Measurements from ENCODE around the gene SULT1B1.
"Not testable (repeated sequence)": the region's sequence is repeated elsewhere in the genome, so short reads cannot be mapped to it uniquely, and the experiment has no call there.

Gene SULT1B1

GRCh38 chr4:69776696-69777095 lies 16.3 kb upstream of the SULT1B1 start:
- Histone ChIP-seq H3K27ac (ENCODE audit: low read depth, low read length, severe bottlenecking) (no peak overlapping the region), H3K9me3 (ENCODE audit: control insufficient read depth, low read length) (no peaks in the 10 kb centered on the region), H3K36me3 (ENCODE audit: control insufficient read depth, insufficient read depth, low read length) (no peaks in the 10 kb centered on the region), H3K4me1 (ENCODE audit: control insufficient read depth, insufficient read depth, low read length, poor library complexity, severe bottlenecking) (no peaks in the 10 kb centered on the region), H3K4me3 (ENCODE audit: extremely low read depth, insufficient read depth, low read length, poor library complexity, severe bottlenecking) (no peak overlapping the region)
- WGBS, 2 experiments (ENCODE audit: insufficient coverage in 2 of 2) = 100% methylated on average over 2 of the region's 3 CpGs

DNA sequence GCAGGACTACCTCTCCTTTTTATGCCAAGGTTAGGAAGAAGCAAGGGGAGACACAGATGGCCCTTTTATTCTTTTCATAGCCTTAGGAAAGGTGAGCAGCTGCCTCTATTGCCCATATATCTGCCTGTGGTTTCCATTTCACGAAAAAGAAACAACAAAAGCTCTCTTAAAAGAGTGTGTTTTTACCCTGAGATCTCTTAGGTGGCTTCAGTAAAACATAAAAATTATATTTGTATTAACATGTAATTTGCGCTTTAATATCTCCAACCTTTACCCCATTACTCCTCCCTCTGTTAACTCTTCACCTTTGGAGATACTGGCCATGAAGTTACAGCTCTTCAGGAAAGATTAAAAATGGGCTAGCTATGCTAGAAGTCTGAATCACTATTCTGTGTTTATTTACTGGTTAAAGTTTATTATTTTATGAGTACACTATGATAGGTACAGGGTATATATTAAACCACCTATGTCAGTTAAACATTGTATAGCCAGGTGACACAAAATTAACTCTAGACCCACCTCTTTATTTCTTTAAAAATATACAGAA lies 15.0 kb upstream of the SULT1B1 start:
- H3K9me3 ChIP-seq (ENCODE audit: control insufficient read depth, low read length) = no peaks in the 10 kb centered on the region
- H3K27ac ChIP-seq (ENCODE audit: low read depth, low read length, severe bottlenecking) = no peak overlapping the region
- H3K4me3 ChIP-seq (ENCODE audit: extremely low read depth, insufficient read depth, low read length, poor library complexity, severe bottlenecking) = no peak overlapping the region
- no CpG with 5 or more reads among the region's 2 CpGs for WGBS, 2 experiments (ENCODE audit: insufficient coverage in 2 of 2)
- no peaks in the 10 kb centered on the region for H3K36me3 ChIP-seq (ENCODE audit: control insufficient read depth, insufficient read depth, low read length)
- no peaks in the 10 kb centered on the region for H3K4me1 ChIP-seq (ENCODE audit: control insufficient read depth, insufficient read depth, low read length, poor library complexity, severe bottlenecking)

- no peak overlapping the region for H3K4me3 ChIP-seq (ENCODE audit: extremely low read depth, insufficient read depth, low read length, poor library complexity, severe bottlenecking)
- H3K4me1 ChIP-seq (ENCODE audit: control insufficient read depth, insufficient read depth, low read length, poor library complexity, severe bottlenecking) = no peaks in the 10 kb centered on the region
- WGBS, 2 experiments (ENCODE audit: insufficient coverage in 2 of 2) = 50 to 60% methylated on average over 2 to 3 of the region's 3 CpGs
- H3K36me3 ChIP-seq (ENCODE audit: control insufficient read depth, insufficient read depth, low read length) = no peaks in the 10 kb centered on the region
- no peaks in the 10 kb centered on the region for H3K9me3 ChIP-seq (ENCODE audit: control insufficient read depth, low read length)
- no peak overlapping the region for H3K27ac ChIP-seq (ENCODE audit: low read depth, low read length, severe bottlenecking)
Measured at GRCh38 chr4:69773484-69773883, 13.1 kb upstream of the SULT1B1 start.

GRCh38 chr4:69768554-69768953 lies 8.1 kb upstream of the SULT1B1 start:
- not testable (repeated sequence) for H3K9me3 ChIP-seq (ENCODE audit: control insufficient read depth, low read length); H3K27ac ChIP-seq (ENCODE audit: low read depth, low read length, severe bottlenecking); H3K36me3 ChIP-seq (ENCODE audit: control insufficient read depth, insufficient read depth, low read length); H3K4me1 ChIP-seq (ENCODE audit: control insufficient read depth, insufficient read depth, low read length, poor library complexity, severe bottlenecking); H3K4me3 ChIP-seq (ENCODE audit: extremely low read depth, insufficient read depth, low read length, poor library complexity, severe bottlenecking)
- WGBS, 2 experiments (ENCODE audit: insufficient coverage in 2 of 2) = 27% methylated on average over 3 of the region's 3 CpGs; no CpG with 5 or more reads in 1 of the 2 experiments

DNA sequence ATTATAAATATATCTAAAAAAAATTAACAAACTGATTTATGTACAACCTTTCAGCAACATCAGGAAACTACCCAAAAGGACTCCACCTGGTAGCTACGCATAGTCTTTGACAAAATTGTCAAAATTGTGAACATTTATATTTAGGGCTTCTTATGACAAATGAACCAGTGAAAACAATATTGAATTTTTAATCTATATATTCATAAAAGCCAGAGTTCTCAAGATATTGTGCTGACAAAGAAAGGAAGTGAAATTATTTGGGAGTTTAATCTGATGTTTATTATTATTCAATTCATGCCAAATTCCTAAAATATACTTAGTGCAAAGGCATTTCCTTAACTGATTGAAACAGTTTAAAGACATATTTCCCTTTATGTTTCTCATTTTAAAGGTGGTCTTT lies 5.3 kb upstream of the SULT1B1 start:
- no CpG with 5 or more reads among the region's 1 CpG for WGBS, 2 experiments (ENCODE audit: insufficient coverage in 2 of 2)
- Histone ChIP-seq H3K4me3 (ENCODE audit: extremely low read depth, insufficient read depth, low read length, poor library complexity, severe bottlenecking) (no peak overlapping the region), H3K4me1 (ENCODE audit: control insufficient read depth, insufficient read depth, low read length, poor library complexity, severe bottlenecking) (no peaks in the 10 kb centered on the region), H3K9me3 (ENCODE audit: control insufficient read depth, low read length) (no peaks in the 10 kb centered on the region), H3K27ac (ENCODE audit: low read depth, low read length, severe bottlenecking) (no peak overlapping the region), H3K36me3 (ENCODE audit: control insufficient read depth, insufficient read depth, low read length) (no peaks in the 10 kb centered on the region)

- WGBS, 2 experiments (ENCODE audit: insufficient coverage in 2 of 2) = no CpG with 5 or more reads among the region's 1 CpG
- Histone ChIP-seq H3K4me1 (ENCODE audit: control insufficient read depth, insufficient read depth, low read length, poor library complexity, severe bottlenecking) (no peaks in the 10 kb centered on the region), H3K27ac (ENCODE audit: low read depth, low read length, severe bottlenecking) (no peak overlapping the region), H3K36me3 (ENCODE audit: control insufficient read depth, insufficient read depth, low read length) (no peaks in the 10 kb centered on the region), H3K9me3 (ENCODE audit: control insufficient read depth, low read length) (no peaks in the 10 kb centered on the region), H3K4me3 (ENCODE audit: extremely low read depth, insufficient read depth, low read length, poor library complexity, severe bottlenecking) (no peak overlapping the region)
Measured at GRCh38 chr4:69764311-69764710, 3.9 kb upstream of the SULT1B1 start.

- no peak overlapping the region for H3K27ac ChIP-seq (ENCODE audit: low read depth, low read length, severe bottlenecking)
- H3K4me3 ChIP-seq (ENCODE audit: extremely low read depth, insufficient read depth, low read length, poor library complexity, severe bottlenecking) = no peak overlapping the region
- no peaks in the 10 kb centered on the region for H3K36me3 ChIP-seq (ENCODE audit: control insufficient read depth, insufficient read depth, low read length)
- H3K4me1 ChIP-seq (ENCODE audit: control insufficient read depth, insufficient read depth, low read length, poor library complexity, severe bottlenecking) = no peaks in the 10 kb centered on the region
- WGBS, 2 experiments (ENCODE audit: insufficient coverage in 2 of 2) = 100% methylated on average over 1 of the region's 3 CpGs
- H3K9me3 ChIP-seq (ENCODE audit: control insufficient read depth, low read length) = no peaks in the 10 kb centered on the region
Measured at GRCh38 chr4:69763233-69763632, 2.8 kb upstream of the SULT1B1 start.

GRCh38 chr4:69759189-69759604 lies 1.2 kb downstream of the SULT1B1 start:
- 95 to 100% methylated on average over 3 of the region's 6 CpGs for WGBS, 2 experiments (ENCODE audit: insufficient coverage in 2 of 2)
- H3K36me3 ChIP-seq (ENCODE audit: control insufficient read depth, insufficient read depth, low read length) = no peaks in the 10 kb centered on the region
- no peak overlapping the region for H3K4me3 ChIP-seq (ENCODE audit: extremely low read depth, insufficient read depth, low read length, poor library complexity, severe bottlenecking)
- no peaks in the 10 kb centered on the region for H3K4me1 ChIP-seq (ENCODE audit: control insufficient read depth, insufficient read depth, low read length, poor library complexity, severe bottlenecking)
- no peaks in the 10 kb centered on the region for H3K9me3 ChIP-seq (ENCODE audit: control insufficient read depth, low read length)
- H3K27ac ChIP-seq (ENCODE audit: low read depth, low read length, severe bottlenecking) = no peak overlapping the region

GRCh38 chr4:69757464-69757863 lies 3.0 kb downstream of the SULT1B1 start:
- H3K4me3 ChIP-seq (ENCODE audit: extremely low read depth, insufficient read depth, low read length, poor library complexity, severe bottlenecking) = no peak overlapping the region
- H3K27ac ChIP-seq (ENCODE audit: low read depth, low read length, severe bottlenecking) = no peak overlapping the region
- no peaks in the 10 kb centered on the region for H3K9me3 ChIP-seq (ENCODE audit: control insufficient read depth, low read length)
- no peaks in the 10 kb centered on the region for H3K4me1 ChIP-seq (ENCODE audit: control insufficient read depth, insufficient read depth, low read length, poor library complexity, severe bottlenecking)
- no CpG with 5 or more reads among the region's 2 CpGs for WGBS, 2 experiments (ENCODE audit: insufficient coverage in 2 of 2)
- H3K36me3 ChIP-seq (ENCODE audit: control insufficient read depth, insufficient read depth, low read length) = no peaks in the 10 kb centered on the region

GRCh38 chr4:69754926-69755580 lies 5.4 kb downstream of the SULT1B1 start:
- no peaks in the 10 kb centered on the region for H3K9me3 ChIP-seq (ENCODE audit: control insufficient read depth, low read length)
- no peaks in the 10 kb centered on the region for H3K4me1 ChIP-seq (ENCODE audit: control insufficient read depth, insufficient read depth, low read length, poor library complexity, severe bottlenecking)
- 89 to 93% methylated on average over 3 of the region's 4 CpGs for WGBS, 2 experiments (ENCODE audit: insufficient coverage in 2 of 2)
- H3K36me3 ChIP-seq (ENCODE audit: control insufficient read depth, insufficient read depth, low read length) = no peaks in the 10 kb centered on the region
- no peak overlapping the region for H3K4me3 ChIP-seq (ENCODE audit: extremely low read depth, insufficient read depth, low read length, poor library complexity, severe bottlenecking)
- no peak overlapping the region for H3K27ac ChIP-seq (ENCODE audit: low read depth, low read length, severe bottlenecking)

GRCh38 chr4:69753686-69754085 lies 6.7 kb downstream of the SULT1B1 start:
- Histone ChIP-seq H3K9me3 (ENCODE audit: control insufficient read depth, low read length) (no peaks in the 10 kb centered on the region), H3K36me3 (ENCODE audit: control insufficient read depth, insufficient read depth, low read length) (no peaks in the 10 kb centered on the region), H3K4me3 (ENCODE audit: extremely low read depth, insufficient read depth, low read length, poor library complexity, severe bottlenecking) (no peak overlapping the region), H3K4me1 (ENCODE audit: control insufficient read depth, insufficient read depth, low read length, poor library complexity, severe bottlenecking) (no peaks in the 10 kb centered on the region), H3K27ac (ENCODE audit: low read depth, low read length, severe bottlenecking) (no peak overlapping the region)
- 83 to 100% methylated on average over 1 of the region's 1 CpG for WGBS, 2 experiments (ENCODE audit: insufficient coverage in 2 of 2)

Measured in mesodermal cell (in vitro differentiated cells).